T-helper 2 cell treated with Interferon-gamma antibody and Interleukin-4, amounts not matched to agents 100 ng/mL and 5 ng/mL, for 36 hours (primary cell): ENCODE results near the gene CLIC5. TPM values are rescaled to one million over a fixed set of nuclear protein-coding genes. Genes with fewer than 3 reads are reported as not detected.

Experiments
- intact Hi-C: fragments of 100-400 bp; cut with micrococcal nuclease; formaldehyde crosslinking; loops from one replicate; pipeline ENCODE4 v1.15.1; 2023
- total RNA-seq: library from RNA; stranded (reverse); gene quantifications from 2 replicates; pipeline ENCODE4 v1.2.3, GENCODE V29; 2022

Gene CLIC5
- total RNA-seq, 1 donor from 2014 or later: 2.6 TPM

GRCh38 chr6:45900808-45901752 lies 114.6 kb downstream of the CLIC5 start:
- intact Hi-C loops: no loop called here

- intact Hi-C loops: no loop called here
Measured at GRCh38 chr6:45899683-45899946, 116.0 kb downstream of the CLIC5 start.

GRCh38 chr6:45898941-45899682 lies 116.5 kb downstream of the CLIC5 start:
- intact Hi-C loops: no loop called here

GRCh38 chr6:45896783-45897441 lies 118.7 kb downstream of the CLIC5 start:
- intact Hi-C loops: no loop called here

GRCh38 chr6:45895569-45895968 lies 120.1 kb downstream of the CLIC5 start:
- intact Hi-C loops: no loop called here

- intact Hi-C loops: no loop called here
Measured at GRCh38 chr6:45892696-45893245, 122.9 kb downstream of the CLIC5 start.

- intact Hi-C loops: no loop called here
Measured at GRCh38 chr6:45892196-45892595, 123.5 kb downstream of the CLIC5 start.

- intact Hi-C loops: no loop called here
Measured at GRCh38 chr6:45886776-45887175, 128.9 kb downstream of the CLIC5 start.

- intact Hi-C loops: no loop called here
Measured at GRCh38 chr6:45884336-45884735, 131.3 kb downstream of the CLIC5 start.

- intact Hi-C loops: no loop called here
Measured at GRCh38 chr6:45882671-45883070, 133.0 kb downstream of the CLIC5 start.

GRCh38 chr6:45881705-45882467 lies 133.8 kb downstream of the CLIC5 start:
- intact Hi-C loops: no loop called here

- intact Hi-C loops: no loop called here
Measured at GRCh38 chr6:45880676-45881075, 135.0 kb downstream of the CLIC5 start.

- intact Hi-C loops: no loop called here
Measured at GRCh38 chr6:45880159-45880558, 135.5 kb downstream of the CLIC5 start.

GRCh38 chr6:45877970-45878590 lies 137.6 kb downstream of the CLIC5 start:
- intact Hi-C loops: no loop called here

- intact Hi-C loops: no loop called here
Measured at GRCh38 chr6:45872827-45873365, 142.8 kb downstream of the CLIC5 start.

- intact Hi-C loops: no loop called here
Measured at GRCh38 chr6:45870531-45870930, 145.1 kb downstream of the CLIC5 start.

- intact Hi-C loops: no loop called here
Measured at GRCh38 chr6:45864651-45865050, 151.0 kb downstream of the CLIC5 start.

- intact Hi-C loops: no loop called here
Measured at GRCh38 chr6:45858691-45859090, 157.0 kb downstream of the CLIC5 start.

GRCh38 chr6:45857827-45858226 lies 157.8 kb downstream of the CLIC5 start:
- intact Hi-C loops: no loop called here

- intact Hi-C loops: no loop called here
Measured at GRCh38 chr6:45855642-45856394, 159.8 kb downstream of the CLIC5 start.
